Upper lobe of left lung (tissue), 6 donors: ENCODE measurements around the gene TBCCD1. TPM values are rescaled to one million over a fixed set of nuclear protein-coding genes. Genes with fewer than 3 reads are reported as not detected.

ENCODE experiments used
- ATAC-seq, 2 donors: fragments of 200-7000 bp; cut with Tn5 transposase; one replicate each; pipeline ENCODE4 v1.9.1; 2022; ENCODE audit warnings: mild to moderate bottlenecking in 2 of 2, moderate library complexity in 2 of 2; ENCODE audit not compliant: low FRiP score in 2 of 2
- DNase-seq, 2 donors: peaks; one replicate each; pipeline ENCODE4 v3.0.0-alpha.2; 2019 to 2020
- H3K27ac ChIP-seq, 4 donors: fragments of 200-600 bp; sonication (generic); one replicate each; pipeline ENCODE4 v1.5.1; 2016 to 2019
- H3K27me3 ChIP-seq, 4 donors: fragments of 200-600 bp; sonication (generic); one replicate each; pipeline ENCODE4 v1.5.1; 2017 to 2019
- H3K36me3 ChIP-seq, 4 donors: fragments of 200-600 bp; sonication (generic); one replicate each; pipeline ENCODE4 v1.5.1; 2016 to 2019
- H3K4me1 ChIP-seq, 4 donors: fragments of 200-600 bp; sonication (generic); one replicate each; pipeline ENCODE4 v1.5.1; 2018 to 2019
- H3K4me3 ChIP-seq, 4 donors: fragments of 200-600 bp; sonication (generic); one replicate each; pipeline ENCODE4 v1.5.1; 2017 to 2019; ENCODE audit warnings: mild to moderate bottlenecking in 2 of 4, moderate library complexity in 1 of 4
- H3K9me3 ChIP-seq, 4 donors: fragments of 200-600 bp; sonication (generic); one replicate each; pipeline ENCODE4 v1.5.1; 2018 to 2019
- CTCF ChIP-seq, 6 experiments: fragments of 450-650 bp in 4 of 6; fragments of 200-600 bp in 2 of 6; sonication (generic) in 2 of 6; IDR thresholded peaks; one replicate each; pipeline ENCODE4 v1.5.1; 2016 to 2019; ENCODE audit warnings: antibody characterized with exemption in 6 of 6
- EP300 ChIP-seq, 4 donors: sonication (generic); formaldehyde crosslinking; IDR thresholded peaks; one replicate each; pipeline ENCODE4 v1.5.1; 2017; ENCODE audit warnings: antibody characterized with exemption in 4 of 4, control low read depth in 2 of 4
- POLR2A ChIP-seq, 4 donors: fragments of 450-650 bp; IDR thresholded peaks; one replicate each; pipeline ENCODE4 v1.5.1; 2016 to 2017; ENCODE audit warnings: antibody characterized with exemption in 4 of 4, mild to moderate bottlenecking in 2 of 4
- POLR2AphosphoS5 ChIP-seq, 2 donors: sonication (generic); formaldehyde crosslinking; IDR thresholded peaks; one replicate each; pipeline ENCODE4 v1.5.1; 2017; ENCODE audit warnings: antibody characterized with exemption in 2 of 2
- WGBS, 2 donors: methylation state at CpG; one replicate each; pipeline ENCODE4 v1.1.5; 2017 to 2018; 5-methylcytosine and 5-hydroxymethylcytosine counted together
- total RNA-seq, 6 donors: library from RNA; depleted of rRNA in 4 of 6; stranded (reverse); fragments of >200 nt in 4 of 6; gene quantifications; one replicate each; pipeline versions ENCODE4 v1.1.0 to v1.2.1, GENCODE V29; 2016 to 2021
- donor health status: DM: no; HTN: no; CAD: no; lungs with moderate emphysema.
- donor health status: DM: no; HTN: yes; CAD: no; lungs with severe emphysema.

TBCCD1 gene
- total RNA-seq, 6 donors from 2014 or later: 8.3 to 20.4 (median 11.0) TPM

- TF ChIP-seq CTCF (IDR thresholded peaks at IDR 0.05) (no peak), EP300 (IDR thresholded peaks at IDR 0.05) (no peak), POLR2A (IDR thresholded peaks at IDR 0.05) (no peak), POLR2AphosphoS5 (IDR thresholded peaks at IDR 0.05) (no peak)
- H3K4me3 ChIP-seq: no peak overlapping the region
Observed at GRCh38 chr3:186511702-186512101, 55.4 kb downstream of the TBCCD1 start.

GRCh38 chr3:186511245-186511644 is 55.9 kb downstream of the TBCCD1 start:
- Histone ChIP-seq H3K4me3 (no peak overlapping the region), H3K36me3 (no peaks in the 10 kb centered on the region), H3K4me1 (peaks cover 0 to 3% (median 0%) of the 10 kb centered on the region in 4 donors), H3K27me3 (no peaks in the 10 kb centered on the region), H3K27ac (no peak overlapping the region), H3K9me3 (no peaks in the 10 kb centered on the region)
- DNase-seq: no peak
- no peak for ATAC-seq
- TF ChIP-seq CTCF (IDR thresholded peaks at IDR 0.05): no peak
- TF ChIP-seq EP300 (IDR thresholded peaks at IDR 0.05): no peak
- TF ChIP-seq POLR2AphosphoS5 (IDR thresholded peaks at IDR 0.05): no peak
- TF ChIP-seq POLR2A (IDR thresholded peaks at IDR 0.05): no peak
- 88 to 95% methylated on average over 4 of the region's 4 CpGs for WGBS, 2 donors

More at GRCh38 chr3:186511702-186512101, 55.4 kb downstream of the TBCCD1 start:
- Histone ChIP-seq H3K27me3 (no peaks in the 10 kb centered on the region), H3K36me3 (no peaks in the 10 kb centered on the region), H3K9me3 (no peaks in the 10 kb centered on the region), H3K27ac (no peak overlapping the region), H3K4me1 (peaks cover 0 to under 1% (median 0%) of the 10 kb centered on the region in 4 donors)
- ATAC-seq (no peak), DNase-seq (no peak)
- WGBS, 2 donors: 68 to 77% methylated on average over 5 of the region's 5 CpGs

GRCh38 chr3:186510374-186511079 is 56.6 kb downstream of the TBCCD1 start:
- DNase-seq (no peak), ATAC-seq (no peak)
- Histone ChIP-seq H3K4me1 (peaks cover 0 to 3% (median 0%) of the 10 kb centered on the region in 4 donors), H3K27ac (no peak overlapping the region), H3K4me3 (no peak overlapping the region), H3K27me3 (no peaks in the 10 kb centered on the region), H3K9me3 (no peaks in the 10 kb centered on the region), H3K36me3 (no peaks in the 10 kb centered on the region)
- TF ChIP-seq CTCF (IDR thresholded peaks at IDR 0.05) (no peak), POLR2A (IDR thresholded peaks at IDR 0.05) (no peak), EP300 (IDR thresholded peaks at IDR 0.05) (no peak), POLR2AphosphoS5 (IDR thresholded peaks at IDR 0.05) (no peak)
- WGBS, 2 donors: 73 to 79% methylated on average over 6 to 9 of the region's 9 CpGs

- ATAC-seq (no peak), DNase-seq (no peak)
- Histone ChIP-seq H3K27ac (no peak overlapping the region), H3K4me1 (peaks cover 0 to 3% (median 0%) of the 10 kb centered on the region in 4 donors), H3K4me3 (no peak overlapping the region), H3K9me3 (no peaks in the 10 kb centered on the region), H3K36me3 (no peaks in the 10 kb centered on the region), H3K27me3 (no peaks in the 10 kb centered on the region)
- TF ChIP-seq POLR2AphosphoS5 (IDR thresholded peaks at IDR 0.05): no peak
- TF ChIP-seq POLR2A (IDR thresholded peaks at IDR 0.05): no peak
- no peak for TF ChIP-seq CTCF (IDR thresholded peaks at IDR 0.05)
- no peak for TF ChIP-seq EP300 (IDR thresholded peaks at IDR 0.05)
- WGBS, 2 donors: 79 to 81% methylated on average over 2 of the region's 2 CpGs
Observed at GRCh38 chr3:186509423-186509822, 57.7 kb downstream of the TBCCD1 start.

GRCh38 chr3:186506857-186507256 is 60.3 kb downstream of the TBCCD1 start:
- H3K27ac ChIP-seq: no peak overlapping the region
- no peaks in the 10 kb centered on the region for H3K9me3 ChIP-seq
- no peak for TF ChIP-seq EP300 (IDR thresholded peaks at IDR 0.05)
- TF ChIP-seq POLR2AphosphoS5 (IDR thresholded peaks at IDR 0.05): no peak
- no peak for TF ChIP-seq POLR2A (IDR thresholded peaks at IDR 0.05)
- no peak for TF ChIP-seq CTCF (IDR thresholded peaks at IDR 0.05)
- no peak overlapping the region for H3K4me3 ChIP-seq
- DNase-seq (no peak), ATAC-seq (no peak)
- H3K27me3 ChIP-seq: no peaks in the 10 kb centered on the region
- 94 to 100% methylated on average over 2 of the region's 2 CpGs for WGBS, 2 donors
- H3K4me1 ChIP-seq: peaks cover 0 to 3% (median 0%) of the 10 kb centered on the region in 4 donors
- no peaks in the 10 kb centered on the region for H3K36me3 ChIP-seq
